ENCODE results near the gene MYMK. TPM values are rescaled to one million over a fixed set of nuclear protein-coding genes. Genes with fewer than 3 reads are reported as not detected.
A peak's percentile ranks its signal among the peaks of the same experiment; 100 is the strongest.

The MYMK gene
- total RNA-seq, 1 donor from 2014 or later: 8.9 TPM

DNA sequence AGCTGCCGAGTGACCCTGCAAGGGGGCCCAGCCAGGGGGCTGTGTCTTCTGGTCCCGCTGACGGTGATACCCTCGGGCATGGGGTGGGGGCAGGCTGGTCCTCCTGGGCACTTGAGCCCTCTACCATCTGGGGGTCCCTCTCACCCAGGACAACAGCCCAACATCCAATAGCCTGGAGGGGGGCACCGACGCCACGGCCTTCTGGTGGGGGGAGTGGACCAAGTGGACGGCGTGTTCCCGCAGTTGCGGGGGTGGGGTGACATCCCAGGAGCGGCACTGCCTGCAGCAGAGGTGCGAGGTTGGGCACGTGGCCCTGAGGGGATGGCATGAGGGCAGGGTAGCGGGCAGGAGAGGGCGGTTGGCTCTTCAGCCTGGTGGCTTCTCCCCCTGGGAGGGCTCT, 12.5 kb upstream of the MYMK start:
- Histone ChIP-seq H3K36me3 (ENCODE audit: control insufficient read depth in 3 of 3, insufficient read depth in 3 of 3, low read length in 3 of 3) (peaks cover 0 to 2% (median 0%) of the 10 kb centered on the region in 3 donors), H3K9me3 (ENCODE audit: control insufficient read depth in 3 of 3, low read length in 3 of 3) (no peaks in the 10 kb centered on the region), H3K27ac (ENCODE audit: low read depth, low read length) (no peak overlapping the region), H3K4me3 (ENCODE audit: low read length in 3 of 3) (no peak overlapping the region), H3K9ac (ENCODE audit: low read depth in 1 of 3, low read length in 3 of 3) (no peak overlapping the region), H3K4me1 (ENCODE audit: control insufficient read depth in 3 of 3, insufficient read depth in 3 of 3, low read length in 3 of 3) (peaks cover 35 to 45% (median 41%) of the 10 kb centered on the region in 3 donors), H3K27me3 (ENCODE audit: control insufficient read depth in 3 of 3, insufficient read depth in 3 of 3, low read length in 3 of 3) (peaks cover 6 to 58% (median 37%) of the 10 kb centered on the region in 3 donors)

GRCh38 chr9:133536536-133536935, 11.8 kb upstream of the MYMK start:
- Histone ChIP-seq H3K9me3 (ENCODE audit: control insufficient read depth in 3 of 3, low read length in 3 of 3) (no peaks in the 10 kb centered on the region), H3K9ac (ENCODE audit: low read depth in 1 of 3, low read length in 3 of 3) (peak overlapping the region in 2 of 3 donors; percentile 16 to 33), H3K27ac (ENCODE audit: low read depth, low read length) (no peak overlapping the region), H3K36me3 (ENCODE audit: control insufficient read depth in 3 of 3, insufficient read depth in 3 of 3, low read length in 3 of 3) (peaks cover 0 to 2% (median 0%) of the 10 kb centered on the region in 3 donors), H3K4me1 (ENCODE audit: control insufficient read depth in 3 of 3, insufficient read depth in 3 of 3, low read length in 3 of 3) (peaks cover 35 to 45% (median 41%) of the 10 kb centered on the region in 3 donors), H3K4me3 (ENCODE audit: low read length in 3 of 3) (peak overlapping the region in 2 of 3 donors; percentile 21 to 41), H3K27me3 (ENCODE audit: control insufficient read depth in 3 of 3, insufficient read depth in 3 of 3, low read length in 3 of 3) (peaks cover 7 to 59% (median 37%) of the 10 kb centered on the region in 3 donors)

DNA sequence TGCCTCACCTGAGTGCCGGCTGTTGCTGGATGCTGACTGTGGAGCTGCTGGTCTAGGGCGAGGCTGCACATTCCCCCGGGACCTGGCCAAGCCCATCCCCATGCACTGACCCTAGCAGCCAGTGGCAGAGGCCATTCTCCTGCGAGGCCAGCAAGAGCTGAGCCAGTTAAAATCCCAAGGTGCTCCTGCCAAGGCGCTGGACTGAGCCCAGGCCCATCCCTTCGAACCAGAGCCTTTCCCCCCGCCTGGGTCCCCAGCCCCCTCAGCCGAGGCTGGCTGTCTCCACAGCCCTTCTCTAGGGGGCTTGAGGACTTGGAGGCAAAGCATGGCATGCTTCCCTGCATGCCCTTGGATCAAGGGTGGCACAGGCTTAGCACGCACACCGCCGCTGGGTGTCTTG, 11.3 kb upstream of the MYMK start:
- H3K36me3 ChIP-seq (ENCODE audit: control insufficient read depth in 3 of 3, insufficient read depth in 3 of 3, low read length in 3 of 3): peaks cover 0 to 2% (median 0%) of the 10 kb centered on the region in 3 donors
- H3K27ac ChIP-seq (ENCODE audit: low read depth, low read length): no peak overlapping the region
- H3K4me3 ChIP-seq (ENCODE audit: low read length in 3 of 3): peak overlapping the region in 2 of 3 donors; percentile 21 to 61
- peaks cover 35 to 45% (median 41%) of the 10 kb centered on the region in 3 donors for H3K4me1 ChIP-seq (ENCODE audit: control insufficient read depth in 3 of 3, insufficient read depth in 3 of 3, low read length in 3 of 3)
- peaks cover 10 to 63% (median 37%) of the 10 kb centered on the region in 3 donors for H3K27me3 ChIP-seq (ENCODE audit: control insufficient read depth in 3 of 3, insufficient read depth in 3 of 3, low read length in 3 of 3)
- no peaks in the 10 kb centered on the region for H3K9me3 ChIP-seq (ENCODE audit: control insufficient read depth in 3 of 3, low read length in 3 of 3)
- H3K9ac ChIP-seq (ENCODE audit: low read depth in 1 of 3, low read length in 3 of 3): peak overlapping the region in 2 of 3 donors; percentile 33 to 45

DNA sequence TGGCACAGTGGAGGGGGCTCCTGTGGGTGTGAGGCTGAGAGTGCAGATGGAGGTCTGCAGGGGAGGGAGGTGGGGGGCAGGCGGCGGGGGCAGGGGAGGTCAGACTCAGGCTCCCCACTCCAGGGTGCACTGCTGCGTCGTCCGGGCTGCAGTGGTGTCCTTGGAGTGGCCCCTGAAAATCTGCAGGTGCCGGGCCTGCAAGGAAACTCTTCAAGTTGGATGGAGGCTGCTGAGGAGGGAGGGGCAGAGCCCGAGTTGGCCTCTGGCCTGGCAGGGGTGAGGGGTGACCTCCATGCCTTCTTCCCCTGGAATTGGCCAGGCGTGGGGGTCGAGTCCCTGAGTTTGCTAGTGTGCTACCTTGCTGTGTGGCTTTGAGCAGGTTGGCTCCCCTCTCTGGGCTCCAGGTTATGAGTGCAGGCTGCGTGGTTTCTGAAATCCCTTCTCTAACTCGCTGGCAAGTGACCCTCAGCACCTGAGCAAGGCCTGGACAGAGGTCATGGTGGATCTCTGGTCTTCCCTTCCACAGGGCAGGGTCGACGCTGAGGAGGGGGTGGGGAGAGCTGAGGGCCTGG, 10.6 kb upstream of the MYMK start:
- no peak overlapping the region for H3K27ac ChIP-seq (ENCODE audit: low read depth, low read length)
- H3K4me1 ChIP-seq (ENCODE audit: control insufficient read depth in 3 of 3, insufficient read depth in 3 of 3, low read length in 3 of 3): peaks cover 35 to 45% (median 40%) of the 10 kb centered on the region in 3 donors
- H3K27me3 ChIP-seq (ENCODE audit: control insufficient read depth in 3 of 3, insufficient read depth in 3 of 3, low read length in 3 of 3): peaks cover 10 to 65% (median 35%) of the 10 kb centered on the region in 3 donors
- peak overlapping the region; percentile 21 to 61 (median 38) for H3K4me3 ChIP-seq (ENCODE audit: low read length in 3 of 3)
- no peaks in the 10 kb centered on the region for H3K9me3 ChIP-seq (ENCODE audit: control insufficient read depth in 3 of 3, low read length in 3 of 3)
- H3K9ac ChIP-seq (ENCODE audit: low read depth in 1 of 3, low read length in 3 of 3): peak overlapping the region in 1 of 3 donors; percentile 45
- H3K36me3 ChIP-seq (ENCODE audit: control insufficient read depth in 3 of 3, insufficient read depth in 3 of 3, low read length in 3 of 3): no peaks in the 10 kb centered on the region

GRCh38 chr9:133534346-133535291, 9.9 kb upstream of the MYMK start, which contains the start of gene ADAMTSL2:
Gene ADAMTSL2 (plus strand): TSS chr9:133534704. CDS start chr9:133536713, 2,009 bp downstream.
- Histone ChIP-seq H3K4me1 (ENCODE audit: control insufficient read depth in 3 of 3, insufficient read depth in 3 of 3, low read length in 3 of 3) (peaks cover 27 to 38% (median 32%) of the 10 kb centered on the region in 3 donors), H3K9ac (ENCODE audit: low read depth in 1 of 3, low read length in 3 of 3) (peak within 1 kb of the TSS in 2 of 3 donors; percentile 33 to 66), H3K4me3 (ENCODE audit: low read length in 3 of 3) (peak within 1 kb of the TSS; percentile 38 to 61 (median 54)), H3K27ac (ENCODE audit: low read depth, low read length) (peak within 1 kb of the TSS; percentile 28), H3K36me3 (ENCODE audit: control insufficient read depth in 3 of 3, insufficient read depth in 3 of 3, low read length in 3 of 3) (no peaks in the 10 kb centered on the region), H3K27me3 (ENCODE audit: control insufficient read depth in 3 of 3, insufficient read depth in 3 of 3, low read length in 3 of 3) (peaks cover 15 to 65% (median 30%) of the 10 kb centered on the region in 3 donors), H3K9me3 (ENCODE audit: control insufficient read depth in 3 of 3, low read length in 3 of 3) (no peaks in the 10 kb centered on the region)

GRCh38 chr9:133533857-133534256, 9.1 kb upstream of the MYMK start:
- Histone ChIP-seq H3K36me3 (ENCODE audit: control insufficient read depth in 3 of 3, insufficient read depth in 3 of 3, low read length in 3 of 3) (no peaks in the 10 kb centered on the region), H3K4me3 (ENCODE audit: low read length in 3 of 3) (peak overlapping the region in 2 of 3 donors; percentile 14 to 45), H3K27me3 (ENCODE audit: control insufficient read depth in 3 of 3, insufficient read depth in 3 of 3, low read length in 3 of 3) (peaks cover 15 to 67% (median 29%) of the 10 kb centered on the region in 3 donors), H3K9ac (ENCODE audit: low read depth in 1 of 3, low read length in 3 of 3) (peak overlapping the region in 2 of 3 donors; percentile 33 to 66), H3K9me3 (ENCODE audit: control insufficient read depth in 3 of 3, low read length in 3 of 3) (no peaks in the 10 kb centered on the region), H3K4me1 (ENCODE audit: control insufficient read depth in 3 of 3, insufficient read depth in 3 of 3, low read length in 3 of 3) (peaks cover 26 to 38% (median 31%) of the 10 kb centered on the region in 3 donors), H3K27ac (ENCODE audit: low read depth, low read length) (peak overlapping the region; percentile 28)

DNA sequence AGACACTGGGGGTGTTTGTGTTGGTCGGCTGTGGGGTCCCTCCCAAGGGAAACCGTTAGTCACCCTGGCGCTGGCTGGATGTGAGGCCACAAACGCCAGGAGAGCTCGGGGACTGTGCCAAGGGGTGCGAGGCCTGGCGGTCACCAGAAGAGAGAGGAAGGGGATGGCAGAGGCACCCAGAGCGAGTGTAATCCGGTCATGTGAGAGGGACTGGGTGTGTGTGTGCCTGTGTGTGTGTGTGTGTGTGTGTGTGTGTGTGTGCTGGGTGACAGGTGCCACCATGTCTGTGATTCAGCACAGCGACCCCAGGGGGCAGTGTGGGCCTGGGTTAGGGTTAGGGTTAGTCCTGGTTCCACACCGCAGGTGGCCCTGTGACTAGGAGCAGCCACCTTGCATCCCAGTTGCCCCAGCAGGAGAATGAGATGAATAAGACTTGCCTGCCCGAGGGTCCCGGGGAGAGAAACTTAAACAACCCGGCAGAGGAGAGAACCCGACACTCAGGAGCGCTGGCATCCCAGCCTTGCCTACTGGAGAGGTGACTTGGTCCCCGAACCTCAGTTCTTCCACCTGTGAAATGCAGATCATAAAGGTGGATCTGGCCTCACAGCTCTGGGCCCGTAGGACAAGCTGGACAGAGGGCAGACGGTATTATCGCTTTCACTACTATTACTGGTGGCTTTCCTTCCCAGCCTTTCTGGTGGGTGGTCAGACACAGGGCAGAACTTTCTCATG, 8.3 kb upstream of the MYMK start:
- H3K36me3 ChIP-seq (ENCODE audit: control insufficient read depth in 3 of 3, insufficient read depth in 3 of 3, low read length in 3 of 3): no peaks in the 10 kb centered on the region
- H3K27me3 ChIP-seq (ENCODE audit: control insufficient read depth in 3 of 3, insufficient read depth in 3 of 3, low read length in 3 of 3): peaks cover 18 to 73% (median 30%) of the 10 kb centered on the region in 3 donors
- H3K9me3 ChIP-seq (ENCODE audit: control insufficient read depth in 3 of 3, low read length in 3 of 3): no peaks in the 10 kb centered on the region
- H3K4me3 ChIP-seq (ENCODE audit: low read length in 3 of 3): peak overlapping the region in 1 of 3 donors; percentile 14
- H3K27ac ChIP-seq (ENCODE audit: low read depth, low read length): peak overlapping the region; percentile 28
- no peak overlapping the region for H3K9ac ChIP-seq (ENCODE audit: low read depth in 1 of 3, low read length in 3 of 3)
- H3K4me1 ChIP-seq (ENCODE audit: control insufficient read depth in 3 of 3, insufficient read depth in 3 of 3, low read length in 3 of 3): peaks cover 30 to 44% (median 34%) of the 10 kb centered on the region in 3 donors

DNA sequence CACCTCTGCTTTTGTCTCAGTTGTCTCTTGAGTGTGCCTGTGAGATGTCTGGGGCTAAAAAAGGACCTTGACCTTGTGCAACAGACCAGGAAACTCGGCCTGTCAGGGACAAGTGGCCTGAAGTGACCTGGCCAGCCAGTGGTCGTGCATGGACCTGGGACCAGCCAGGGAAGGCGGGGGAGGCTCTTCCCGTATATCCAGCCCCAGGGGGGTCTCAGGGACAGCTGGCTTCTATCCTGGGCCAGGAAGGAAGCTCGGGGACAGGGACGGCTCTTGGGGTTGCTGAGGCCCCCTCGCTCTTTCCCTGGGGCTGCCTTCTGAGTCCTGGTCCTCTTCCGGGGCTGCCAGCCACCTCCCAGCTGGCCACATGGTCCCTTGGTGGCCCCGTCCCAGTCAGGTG, 6.5 kb upstream of the MYMK start:
- no peaks in the 10 kb centered on the region for H3K9me3 ChIP-seq (ENCODE audit: control insufficient read depth in 3 of 3, low read length in 3 of 3)
- no peak overlapping the region for H3K27ac ChIP-seq (ENCODE audit: low read depth, low read length)
- peaks cover 47 to 59% (median 52%) of the 10 kb centered on the region in 3 donors for H3K4me1 ChIP-seq (ENCODE audit: control insufficient read depth in 3 of 3, insufficient read depth in 3 of 3, low read length in 3 of 3)
- H3K27me3 ChIP-seq (ENCODE audit: control insufficient read depth in 3 of 3, insufficient read depth in 3 of 3, low read length in 3 of 3): peaks cover 16 to 85% (median 24%) of the 10 kb centered on the region in 3 donors
- H3K4me3 ChIP-seq (ENCODE audit: low read length in 3 of 3): no peak overlapping the region
- no peaks in the 10 kb centered on the region for H3K36me3 ChIP-seq (ENCODE audit: control insufficient read depth in 3 of 3, insufficient read depth in 3 of 3, low read length in 3 of 3)
- no peak overlapping the region for H3K9ac ChIP-seq (ENCODE audit: low read depth in 1 of 3, low read length in 3 of 3)

DNA sequence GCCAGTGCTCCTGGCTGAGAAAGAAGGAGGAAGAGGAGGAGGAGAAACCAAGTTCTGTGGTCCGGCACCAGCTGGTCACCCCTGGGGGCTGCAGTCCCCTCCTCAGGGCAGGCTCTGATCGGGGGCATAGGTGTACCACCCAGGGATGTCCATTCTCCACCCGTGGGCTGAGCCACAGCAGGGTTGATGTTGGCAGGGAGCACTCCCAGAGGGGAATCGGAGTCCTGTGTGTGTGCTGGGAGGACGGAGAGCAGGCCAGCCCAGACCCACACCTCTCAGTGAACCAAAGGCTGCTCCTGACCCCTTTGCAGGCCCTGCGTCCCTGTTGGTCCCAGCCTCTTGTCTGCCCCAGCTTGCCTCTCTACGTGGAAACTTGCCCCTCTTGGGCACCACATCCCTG, 5.1 kb upstream of the MYMK start:
- peaks cover 47 to 51% (median 50%) of the 10 kb centered on the region in 3 donors for H3K4me1 ChIP-seq (ENCODE audit: control insufficient read depth in 3 of 3, insufficient read depth in 3 of 3, low read length in 3 of 3)
- H3K27ac ChIP-seq (ENCODE audit: low read depth, low read length): peak overlapping the region; percentile 7
- H3K9me3 ChIP-seq (ENCODE audit: control insufficient read depth in 3 of 3, low read length in 3 of 3): no peaks in the 10 kb centered on the region
- no peaks in the 10 kb centered on the region for H3K36me3 ChIP-seq (ENCODE audit: control insufficient read depth in 3 of 3, insufficient read depth in 3 of 3, low read length in 3 of 3)
- no peak overlapping the region for H3K4me3 ChIP-seq (ENCODE audit: low read length in 3 of 3)
- H3K9ac ChIP-seq (ENCODE audit: low read depth in 1 of 3, low read length in 3 of 3): no peak overlapping the region
- H3K27me3 ChIP-seq (ENCODE audit: control insufficient read depth in 3 of 3, insufficient read depth in 3 of 3, low read length in 3 of 3): peaks cover 12 to 77% (median 17%) of the 10 kb centered on the region in 3 donors
